HUES64 (cell line): ENCODE data around the gene ISG20L2.

ENCODE experiments used
- H3K27ac ChIP-seq: 2 replicates; pipeline ENCODE4 v1.7.0; 2013; ENCODE audit warnings: low read depth, low read length, inconsistent platforms
- H3K27me3 ChIP-seq: 2 replicates; pipeline ENCODE4 v1.6.1; 2013; ENCODE audit warnings: mild to moderate bottlenecking, low read length; ENCODE audit not compliant: insufficient read depth
- H3K36me3 ChIP-seq: 2 replicates; pipeline ENCODE4 v1.6.1; 2013; ENCODE audit warnings: mild to moderate bottlenecking, low read length; ENCODE audit not compliant: insufficient read depth
- H3K4me1 ChIP-seq: 2 replicates; pipeline ENCODE4 v1.6.1; 2013; ENCODE audit warnings: mild to moderate bottlenecking, low read length, moderate library complexity; ENCODE audit not compliant: insufficient read depth
- H3K4me3 ChIP-seq: 2 replicates; pipeline ENCODE4 v1.5.1; 2013; ENCODE audit warnings: mild to moderate bottlenecking, low read length, moderate library complexity
- H3K9ac ChIP-seq: 2 replicates; pipeline ENCODE4 v1.6.1; 2013; ENCODE audit warnings: mild to moderate bottlenecking, low read depth, low read length
- H3K9me3 ChIP-seq: 2 replicates; pipeline ENCODE4 v1.6.1; 2013; ENCODE audit warnings: low read depth, low read length; ENCODE audit not compliant: insufficient read depth
- WGBS: fragments of 150-250, 120-280 bp; methylation state at CpG from one replicate; pipeline ENCODE4 v1.1.7; 2013; ENCODE audit warnings: missing lambda C conversion rate; 5-methylcytosine and 5-hydroxymethylcytosine counted together

ISG20L2 gene

DNA sequence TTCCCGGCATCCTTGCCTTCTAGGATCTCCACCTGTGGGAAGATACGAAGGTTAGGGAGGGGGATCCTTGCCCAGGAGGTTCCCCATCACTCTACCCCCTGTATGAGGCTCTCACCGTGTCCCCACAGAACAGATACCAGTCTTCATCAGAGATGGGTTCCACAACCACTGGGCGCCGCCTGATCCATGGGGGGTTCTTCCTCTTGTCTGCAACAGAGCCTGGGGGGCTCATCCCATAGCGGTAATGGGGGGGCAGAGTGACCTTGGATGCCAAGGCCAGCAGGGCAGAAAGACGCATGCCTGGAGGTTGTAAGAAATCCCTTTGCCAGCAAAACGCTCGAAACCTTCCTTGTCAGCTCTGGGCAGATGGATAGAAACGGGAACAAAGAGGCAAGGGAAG lies 9.8 kb upstream of the ISG20L2 start:
- H3K27ac ChIP-seq, result no peak overlapping the region
- WGBS, result 94% methylated on average over 9 of the region's 10 CpGs
- H3K9me3 ChIP-seq, result no peaks in the 10 kb centered on the region
- no peaks in the 10 kb centered on the region for H3K27me3 ChIP-seq
- peaks cover 16% of the 10 kb centered on the region for H3K4me1 ChIP-seq
- no peak overlapping the region for H3K4me3 ChIP-seq
- H3K9ac ChIP-seq, result no peak overlapping the region
- H3K36me3 ChIP-seq, result peaks cover 56% of the 10 kb centered on the region

DNA sequence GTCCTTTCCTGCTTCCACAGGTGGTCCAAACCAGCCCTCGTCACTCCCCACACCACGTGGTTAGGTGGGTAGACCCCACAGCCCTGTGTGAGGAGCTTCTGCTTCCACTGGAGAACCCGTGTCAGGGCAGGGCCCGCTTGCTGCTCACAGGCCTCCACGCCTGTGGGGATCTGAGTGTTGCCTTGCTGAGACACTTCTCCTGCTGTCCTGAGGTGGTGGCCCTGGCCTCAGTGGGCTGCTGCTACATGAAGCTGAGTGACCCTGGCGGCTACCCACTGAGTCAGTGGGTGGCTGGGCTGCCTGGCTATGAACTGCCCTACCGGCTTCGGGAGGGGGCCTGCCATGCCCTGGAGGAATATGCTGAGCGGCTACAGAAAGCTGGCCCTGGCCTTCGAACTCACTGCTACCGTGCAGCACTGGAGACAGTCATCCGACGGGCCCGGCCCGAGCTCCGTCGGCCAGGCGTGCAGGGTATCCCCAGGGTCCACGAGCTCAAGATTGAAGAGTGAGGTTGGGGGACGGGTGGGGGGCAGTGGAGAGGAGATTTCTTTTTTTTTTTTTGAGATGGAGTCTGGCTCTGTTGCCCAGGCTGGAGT lies 5.5 kb upstream of the ISG20L2 start:
- H3K9ac ChIP-seq, result no peak overlapping the region
- no peaks in the 10 kb centered on the region for H3K9me3 ChIP-seq
- H3K36me3 ChIP-seq, result peaks cover 43% of the 10 kb centered on the region
- WGBS, result 95% methylated on average over 20 of the region's 20 CpGs
- H3K27ac ChIP-seq, result no peak overlapping the region
- H3K27me3 ChIP-seq, result no peaks in the 10 kb centered on the region
- H3K4me1 ChIP-seq, result no peaks in the 10 kb centered on the region
- H3K4me3 ChIP-seq, result no peak overlapping the region

DNA sequence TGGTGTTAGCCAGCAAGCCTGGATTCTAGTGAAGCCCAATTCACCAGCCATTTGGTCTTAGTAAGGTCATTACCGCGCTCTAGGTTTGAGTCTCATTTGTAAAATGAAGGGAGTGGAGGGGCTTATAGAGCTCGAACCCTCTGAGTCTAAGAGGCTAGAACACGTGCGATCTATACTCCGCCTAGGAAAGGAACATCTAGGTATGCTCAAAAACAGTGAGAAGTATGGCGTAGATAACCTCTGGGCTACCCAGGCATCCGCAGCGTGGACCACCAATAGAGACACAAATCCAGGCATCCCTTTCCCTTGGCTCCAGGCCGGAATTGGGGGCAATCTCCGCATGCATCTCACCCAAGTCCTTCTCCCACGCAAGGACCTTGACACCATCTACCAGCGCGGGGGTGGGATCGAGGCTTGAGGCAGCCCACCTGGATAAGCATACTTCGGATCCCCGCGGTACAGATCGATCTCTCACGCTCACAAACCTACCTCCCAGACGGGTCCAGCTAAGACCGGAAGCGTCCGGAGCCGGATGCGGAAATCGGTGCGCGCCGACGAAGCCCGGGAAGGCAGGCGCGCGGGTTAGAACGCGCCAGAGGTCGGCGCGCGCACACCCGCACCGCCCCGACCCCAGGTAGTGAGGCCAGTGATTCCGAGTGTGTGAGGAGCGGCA lies 504 bp downstream of the ISG20L2 start, which contains the start of gene METTL25B:
Gene METTL25B, plus strand, starts transcription at position 544 of the 673 bp plus-strand sequence. CDS start 636 bp downstream, outside the sequence.
- under 1% methylated on average over 44 of the region's 46 CpGs for WGBS
- Histone ChIP-seq H3K9me3 (no peaks in the 10 kb centered on the region), H3K36me3 (peaks cover 30% of the 10 kb centered on the region), H3K9ac (peak within 1 kb of the TSS; percentile 71), H3K27me3 (no peaks in the 10 kb centered on the region), H3K4me1 (peaks cover 17% of the 10 kb centered on the region; the same call in 1 of the 2 replicates), H3K27ac (peak within 1 kb of the TSS; percentile 81), H3K4me3 (peak within 1 kb of the TSS; percentile 71)

DNA sequence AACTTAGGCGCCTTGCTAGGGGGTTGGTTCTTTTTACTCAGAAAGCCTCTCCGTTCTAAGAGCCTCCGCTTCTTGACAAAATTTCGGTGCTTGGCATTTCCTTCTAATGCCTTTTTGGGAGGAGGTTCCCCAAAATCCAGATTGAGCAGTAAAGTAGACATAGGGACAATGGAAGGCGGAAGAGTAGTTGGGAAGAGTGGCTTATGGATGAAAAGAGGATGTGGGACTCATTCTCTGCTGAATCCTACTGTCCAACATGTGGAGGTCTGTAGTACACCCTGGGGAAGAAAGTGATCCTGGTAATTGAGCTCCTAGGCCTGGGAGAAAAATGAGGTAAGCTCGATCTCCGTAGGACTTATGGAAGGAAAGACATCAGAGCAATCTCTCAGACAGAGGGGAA lies 1.1 kb downstream of the ISG20L2 start:
- no peak overlapping the region for H3K27ac ChIP-seq
- peak overlapping the region; percentile 71 for H3K4me3 ChIP-seq
- H3K9me3 ChIP-seq, result no peaks in the 10 kb centered on the region
- WGBS, result 66% methylated on average over 7 of the region's 7 CpGs
- H3K27me3 ChIP-seq, result no peaks in the 10 kb centered on the region
- peaks cover 35% of the 10 kb centered on the region for H3K36me3 ChIP-seq
- H3K9ac ChIP-seq, result peak overlapping the region; percentile 71
- peaks cover 17% of the 10 kb centered on the region; the same call in 1 of the 2 replicates for H3K4me1 ChIP-seq

DNA sequence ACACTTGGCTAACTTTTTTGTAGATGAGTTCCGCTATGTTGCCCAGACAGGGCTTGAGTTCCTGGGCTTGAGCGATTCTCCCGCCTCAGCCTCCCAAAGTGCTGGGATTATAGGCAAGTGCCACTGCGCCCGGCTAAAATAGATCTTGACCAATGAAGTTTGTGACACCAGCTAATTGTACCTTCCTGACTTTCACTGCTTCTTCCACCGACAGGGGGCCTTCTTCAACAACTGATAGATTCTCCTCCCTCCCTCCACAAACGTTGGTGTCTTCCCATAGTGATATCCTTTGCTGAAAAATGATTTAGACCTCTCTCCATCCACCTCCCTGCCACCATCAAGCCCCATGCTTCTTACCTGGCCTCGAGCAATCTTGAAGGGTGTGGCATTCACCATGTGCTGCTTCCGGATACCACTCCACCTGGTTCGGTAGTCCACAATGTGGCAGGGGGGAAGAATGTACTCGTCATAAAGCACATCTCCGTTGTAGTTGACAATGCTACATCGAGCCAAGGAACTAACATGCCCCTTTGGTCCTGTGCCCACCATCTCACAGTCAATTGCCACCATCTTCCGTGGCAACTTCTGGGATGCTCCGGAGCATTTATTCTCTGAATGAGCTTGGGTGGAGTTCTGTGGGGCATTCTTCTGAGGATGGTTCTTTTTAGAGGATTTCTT lies 1.9 kb downstream of the ISG20L2 start:
- Histone ChIP-seq H3K27ac (no peak overlapping the region), H3K4me1 (peaks cover 17% of the 10 kb centered on the region; the same call in 1 of the 2 replicates), H3K27me3 (no peaks in the 10 kb centered on the region), H3K4me3 (peak overlapping the region; percentile 71), H3K36me3 (peaks cover 35% of the 10 kb centered on the region), H3K9me3 (no peaks in the 10 kb centered on the region), H3K9ac (no peak overlapping the region)
- WGBS, result 59% methylated on average over 15 of the region's 15 CpGs

DNA sequence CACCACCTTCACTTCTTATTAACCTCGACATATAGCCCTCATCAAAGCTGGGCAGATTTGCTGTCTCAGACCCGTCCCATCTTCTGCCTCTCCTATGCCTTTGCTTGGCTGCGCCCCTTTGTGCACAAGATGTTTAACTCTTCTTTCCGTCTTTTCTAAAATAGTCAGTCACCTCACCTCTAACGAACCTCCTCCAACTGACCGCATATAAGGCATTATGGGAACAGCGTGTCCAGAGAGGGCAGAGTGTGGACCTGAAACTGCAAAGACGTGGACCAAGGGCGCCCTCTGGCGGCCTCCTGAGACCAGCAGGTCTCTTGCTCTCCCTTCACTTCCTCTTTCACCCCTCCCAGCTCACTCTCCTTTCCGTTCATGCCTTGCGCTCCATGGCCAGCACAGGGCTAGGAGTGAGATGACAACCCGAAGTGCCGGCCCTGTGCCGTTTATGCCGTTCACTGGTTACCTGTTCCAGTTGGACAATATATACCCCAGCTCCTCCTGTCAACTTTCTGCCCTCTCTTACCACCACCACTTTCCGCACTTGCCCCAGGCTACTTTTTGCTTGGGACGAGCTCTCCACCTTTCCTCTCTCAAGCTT lies 2.8 kb downstream of the ISG20L2 start:
- WGBS, result 20% methylated on average over 18 of the region's 18 CpGs
- H3K36me3 ChIP-seq, result peaks cover 44% of the 10 kb centered on the region
- peaks cover 17% of the 10 kb centered on the region; the same call in 1 of the 2 replicates for H3K4me1 ChIP-seq
- peak overlapping the region; percentile 71 for H3K4me3 ChIP-seq
- H3K9ac ChIP-seq, result no peak overlapping the region
- H3K27ac ChIP-seq, result no peak overlapping the region
- H3K9me3 ChIP-seq, result no peaks in the 10 kb centered on the region
- H3K27me3 ChIP-seq, result no peaks in the 10 kb centered on the region

DNA sequence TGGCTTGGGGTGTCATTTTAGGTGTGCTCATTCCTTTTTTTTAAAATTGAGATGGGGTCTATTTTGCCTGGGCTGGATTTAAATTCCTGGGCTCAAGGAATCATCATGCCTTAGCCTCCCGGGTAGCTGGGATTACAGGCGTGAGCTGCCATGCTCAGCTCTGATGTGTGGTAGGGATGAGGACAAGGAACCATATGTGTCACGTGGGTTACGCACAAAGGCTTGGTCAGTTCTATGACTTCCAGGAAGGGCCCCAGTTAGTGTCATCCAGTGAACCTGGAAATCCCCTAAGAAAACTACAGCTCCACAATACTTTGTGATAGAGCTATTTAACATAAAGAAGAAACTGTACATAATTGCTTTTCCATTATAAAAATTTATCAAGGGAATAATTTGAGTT lies 7.0 kb downstream of the ISG20L2 start:
- H3K27me3 ChIP-seq, result no peaks in the 10 kb centered on the region
- WGBS, result 98% methylated on average over 4 of the region's 4 CpGs

DNA sequence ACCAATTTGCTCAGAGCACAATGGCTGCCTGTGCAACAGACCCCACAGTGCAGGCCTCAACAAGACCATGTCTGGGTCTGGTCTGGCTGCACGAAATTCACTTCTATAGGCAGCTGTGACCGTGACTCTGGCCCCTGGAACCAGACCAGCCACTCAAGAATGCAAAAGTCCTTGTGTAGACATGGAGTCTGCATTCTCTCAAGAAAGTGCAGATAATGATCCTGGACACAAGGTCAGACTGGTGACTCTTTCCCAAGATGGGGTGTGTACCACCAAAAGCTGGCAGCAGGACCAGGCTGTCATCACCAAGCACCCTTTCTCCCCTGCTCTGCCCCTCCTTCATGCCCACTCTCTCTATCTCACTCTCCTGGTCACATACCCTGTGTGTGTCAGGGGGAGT lies 7.4 kb downstream of the ISG20L2 start:
- Histone ChIP-seq H3K4me1 (peaks cover 9% of the 10 kb centered on the region; the same call in 1 of the 2 replicates), H3K4me3 (no peak overlapping the region), H3K36me3 (peaks cover 44% of the 10 kb centered on the region), H3K27ac (no peak overlapping the region), H3K9me3 (no peaks in the 10 kb centered on the region), H3K9ac (no peak overlapping the region), H3K27me3 (no peaks in the 10 kb centered on the region)
- 90% methylated on average over 2 of the region's 2 CpGs for WGBS

More for the DNA sequence above, 7.0 kb downstream of the ISG20L2 start:
- Histone ChIP-seq H3K9me3 (no peaks in the 10 kb centered on the region), H3K9ac (no peak overlapping the region), H3K36me3 (peaks cover 44% of the 10 kb centered on the region), H3K4me3 (no peak overlapping the region), H3K4me1 (peaks cover 11% of the 10 kb centered on the region; the same call in 1 of the 2 replicates), H3K27ac (no peak overlapping the region)

DNA sequence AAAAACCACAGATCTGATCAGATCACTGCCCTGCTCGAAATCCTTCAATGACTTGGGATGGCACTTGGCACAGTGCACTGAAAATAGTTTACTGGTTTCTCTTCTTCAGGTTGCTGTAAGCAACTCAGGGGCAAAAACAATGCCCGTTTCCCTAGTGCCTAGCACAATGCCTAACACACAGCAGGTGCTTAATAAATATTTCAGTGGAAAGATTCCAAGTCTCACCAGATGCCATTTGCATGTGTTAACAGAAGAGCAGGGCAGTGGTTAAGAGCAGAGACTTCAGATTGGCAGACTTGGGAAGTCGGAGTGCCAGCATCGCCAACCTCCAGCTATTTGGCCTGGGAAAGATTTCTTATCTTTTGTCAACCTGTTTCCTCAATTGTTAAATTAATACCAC lies 11.2 kb downstream of the ISG20L2 start:
- no peak overlapping the region for H3K4me3 ChIP-seq
- H3K27me3 ChIP-seq, result no peaks in the 10 kb centered on the region
- peaks cover 3% of the 10 kb centered on the region for H3K4me1 ChIP-seq
- no peaks in the 10 kb centered on the region for H3K9me3 ChIP-seq
- H3K27ac ChIP-seq, result no peak overlapping the region
- H3K36me3 ChIP-seq, result peaks cover 17% of the 10 kb centered on the region
- 88% methylated on average over 4 of the region's 4 CpGs for WGBS
- no peak overlapping the region for H3K9ac ChIP-seq

DNA sequence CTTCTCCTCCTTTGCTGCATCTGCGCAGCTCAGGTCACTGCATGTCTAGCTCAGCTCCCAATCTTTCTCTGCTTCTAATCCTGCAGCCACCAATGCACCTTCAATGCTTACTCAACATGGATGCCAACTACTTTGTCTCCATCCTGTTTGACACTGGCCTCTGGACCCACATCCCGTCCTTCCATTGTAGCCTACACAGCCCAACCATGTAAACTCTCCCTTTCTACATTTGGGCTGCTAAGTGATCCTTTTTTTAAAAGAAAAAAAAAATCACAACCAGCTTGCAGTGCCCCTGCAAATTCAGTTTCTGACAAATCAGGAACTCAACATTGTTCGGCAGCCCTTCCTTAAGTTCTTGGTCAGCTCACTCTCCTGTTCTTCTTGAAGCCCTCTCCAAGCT lies 13.7 kb downstream of the ISG20L2 start:
- H3K27me3 ChIP-seq, result no peaks in the 10 kb centered on the region
- H3K4me1 ChIP-seq, result peaks cover 19% of the 10 kb centered on the region
- no peak overlapping the region for H3K9ac ChIP-seq
- no peaks in the 10 kb centered on the region for H3K9me3 ChIP-seq
- 88% methylated on average over 3 of the region's 3 CpGs for WGBS
- H3K27ac ChIP-seq, result no peak overlapping the region
- no peak overlapping the region for H3K4me3 ChIP-seq
- no peaks in the 10 kb centered on the region for H3K36me3 ChIP-seq

DNA sequence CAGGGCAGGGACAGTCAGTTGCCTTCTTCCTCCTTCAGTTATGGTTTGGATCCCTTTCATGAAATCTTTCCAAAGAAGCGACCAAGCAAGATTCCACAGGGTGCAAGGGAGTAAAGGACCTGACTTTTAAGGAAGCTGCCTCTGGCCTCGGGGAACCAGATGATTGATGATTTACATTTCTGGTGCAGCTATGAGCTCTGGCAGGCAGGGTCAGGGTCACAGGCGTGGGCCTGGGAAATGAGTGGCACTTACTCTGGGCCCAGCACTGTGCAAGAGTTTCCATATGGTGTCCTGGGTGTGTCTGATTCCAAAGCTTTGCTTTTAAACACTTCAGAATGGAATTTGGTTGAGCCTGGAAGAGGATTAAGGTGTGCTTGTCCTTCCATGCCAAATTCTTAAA lies 15.9 kb downstream of the ISG20L2 start:
- Histone ChIP-seq H3K27me3 (no peaks in the 10 kb centered on the region), H3K9ac (no peak overlapping the region), H3K4me3 (no peak overlapping the region), H3K9me3 (no peaks in the 10 kb centered on the region), H3K27ac (no peak overlapping the region), H3K4me1 (peaks cover 39% of the 10 kb centered on the region), H3K36me3 (no peaks in the 10 kb centered on the region)
- 73% methylated on average over 3 of the region's 3 CpGs for WGBS
